ENCODE results near the gene HOXA13. TPM values are rescaled to one million over a fixed set of nuclear protein-coding genes. Genes with fewer than 3 reads are reported as not detected.

The HOXA13 gene
- total and polyA plus RNA-seq, 10 of the 15 experiments (the other 5 are each of a cell fraction or from before 2014, with no cell fraction given) = not detected

DNA sequence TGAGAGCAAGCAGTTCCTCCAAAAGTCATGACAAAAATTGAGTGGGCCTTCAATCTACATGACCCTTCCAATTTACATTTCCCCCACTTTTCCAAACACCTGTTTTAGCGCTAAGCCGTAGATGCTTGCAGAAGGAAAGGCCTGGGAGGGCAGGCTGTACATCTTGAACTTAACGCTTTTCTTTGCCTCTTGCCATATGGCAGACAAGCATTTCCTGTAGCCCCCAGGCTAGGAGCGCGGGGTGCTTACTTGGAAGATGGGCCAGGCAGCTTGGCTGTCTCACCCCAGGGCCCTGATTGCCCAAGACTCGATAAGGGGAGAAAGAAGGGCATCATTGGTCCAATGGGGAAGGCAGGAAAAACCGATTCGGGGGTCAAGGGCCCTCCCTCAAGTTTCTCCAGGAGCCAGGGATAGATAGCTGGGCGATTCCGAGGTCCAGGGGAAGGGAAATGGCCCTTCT lies 27.5 kb downstream of the HOXA13 start:
- POLR2A ChIA-PET = no interaction called here
- no peak for FAIRE-seq
- H3K4me2 ChIP-seq (ENCODE audit: control insufficient read depth, insufficient read depth) = no peak overlapping the region

More for the DNA sequence above, 27.5 kb downstream of the HOXA13 start:
- no TSS peak for BruUV-seq (replicated peaks)
- DNase-seq (ENCODE audit: low read depth, low spot score) = no peak
- H3K27me3 ChIP-seq (replicated peaks in 1 of 2; ENCODE audit: control insufficient read depth in 2 of 2, insufficient read depth in 2 of 2, low read length in 1 of 2) = peaks cover 24 to 29% of the 10 kb centered on the region in 2 experiments
- 38% methylated on average over 10 of the region's 10 CpGs for WGBS (ENCODE audit: insufficient coverage, insufficient replicate concordance, low lambda C conversion rate, missing lambda C conversion rate)
- no peaks in the 10 kb centered on the region for H3K4me1 ChIP-seq (ENCODE audit: control insufficient read depth, insufficient read depth, low read length)
- intact Hi-C loops (cut with micrococcal nuclease; ENCODE audit: unreplicated experiment) = no loop called here
- H4K20me1 ChIP-seq (ENCODE audit: control insufficient read depth, insufficient read depth) = no peaks in the 10 kb centered on the region
- no peaks in the 10 kb centered on the region; a peak in 1 of 4 replicates for H3K36me3 ChIP-seq (ENCODE audit: control insufficient read depth in 2 of 2, insufficient read depth in 2 of 2, low read length in 1 of 2)
- no peak for ATAC-seq
- H3K79me2 ChIP-seq (ENCODE audit: control insufficient read depth, insufficient read depth, low read length) = no peaks in the 10 kb centered on the region
- TF ChIP-seq MXI1 (IDR thresholded peaks at IDR 0.05; ENCODE audit: low read depth, low read length) (no peak), SUZ12 (IDR thresholded peaks at IDR 0.05; ENCODE audit: unreplicated experiment) (no peak), NFXL1 (IDR thresholded peaks at IDR 0.05; ENCODE audit: borderline replicate concordance) (no peak), SP1 (IDR thresholded peaks at IDR 0.05; ENCODE audit: low read depth, low read length) (no peak), IKZF1 (conservative IDR thresholded peaks at IDR 0.05) (no peak), CBFB (IDR thresholded peaks at IDR 0.05; ENCODE audit: low read depth) (no peak), RAD51 (IDR thresholded peaks at IDR 0.05) (no peak), JUND (IDR thresholded peaks at IDR 0.05; ENCODE audit: low read depth, low read length) (no peak)
- TF ChIP-seq, protein P1, sequence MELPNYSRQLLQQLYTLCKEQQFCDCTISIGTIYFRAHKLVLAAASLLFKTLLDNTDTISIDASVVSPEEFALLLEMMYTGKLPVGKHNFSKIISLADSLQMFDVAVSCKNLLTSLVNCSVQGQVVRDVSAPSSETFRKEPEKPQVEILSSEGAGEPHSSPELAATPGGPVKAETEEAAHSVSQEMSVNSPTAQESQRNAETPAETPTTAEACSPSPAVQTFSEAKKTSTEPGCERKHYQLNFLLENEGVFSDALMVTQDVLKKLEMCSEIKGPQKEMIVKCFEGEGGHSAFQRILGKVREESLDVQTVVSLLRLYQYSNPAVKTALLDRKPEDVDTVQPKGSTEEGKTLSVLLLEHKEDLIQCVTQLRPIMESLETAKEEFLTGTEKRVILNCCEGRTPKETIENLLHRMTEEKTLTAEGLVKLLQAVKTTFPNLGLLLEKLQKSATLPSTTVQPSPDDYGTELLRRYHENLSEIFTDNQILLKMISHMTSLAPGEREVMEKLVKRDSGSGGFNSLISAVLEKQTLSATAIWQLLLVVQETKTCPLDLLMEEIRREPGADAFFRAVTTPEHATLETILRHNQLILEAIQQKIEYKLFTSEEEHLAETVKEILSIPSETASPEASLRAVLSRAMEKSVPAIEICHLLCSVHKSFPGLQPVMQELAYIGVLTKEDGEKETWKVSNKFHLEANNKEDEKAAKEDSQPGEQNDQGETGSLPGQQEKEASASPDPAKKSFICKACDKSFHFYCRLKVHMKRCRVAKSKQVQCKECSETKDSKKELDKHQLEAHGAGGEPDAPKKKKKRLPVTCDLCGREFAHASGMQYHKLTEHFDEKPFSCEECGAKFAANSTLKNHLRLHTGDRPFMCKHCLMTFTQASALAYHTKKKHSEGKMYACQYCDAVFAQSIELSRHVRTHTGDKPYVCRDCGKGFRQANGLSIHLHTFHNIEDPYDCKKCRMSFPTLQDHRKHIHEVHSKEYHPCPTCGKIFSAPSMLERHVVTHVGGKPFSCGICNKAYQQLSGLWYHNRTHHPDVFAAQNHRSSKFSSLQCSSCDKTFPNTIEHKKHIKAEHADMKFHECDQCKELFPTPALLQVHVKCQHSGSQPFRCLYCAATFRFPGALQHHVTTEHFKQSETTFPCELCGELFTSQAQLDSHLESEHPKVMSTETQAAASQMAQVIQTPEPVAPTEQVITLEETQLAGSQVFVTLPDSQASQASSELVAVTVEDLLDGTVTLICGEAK (IDR thresholded peaks at IDR 0.05; ENCODE audit: borderline replicate concordance) = no peak
- no peaks in the 10 kb centered on the region; the same call in 2 of the 3 replicates for H3K9me3 ChIP-seq (replicated peaks; ENCODE audit: control insufficient read depth, insufficient read depth, low read length)
- H3K9ac ChIP-seq (ENCODE audit: control insufficient read depth, insufficient read depth, low read length) = no peak overlapping the region
- H2AFZ ChIP-seq (ENCODE audit: control insufficient read depth, low read depth, low read length) = no peak overlapping the region
- ChIA-PET SMC1A (ENCODE audit: uncharacterized antibody, unreplicated experiment) (no interaction called here), CTCF (no interaction called here), RAD21 (ENCODE audit: unreplicated experiment) (no interaction called here)
- no peak overlapping the region for H3K27ac ChIP-seq (ENCODE audit: control insufficient read depth, insufficient read depth)
- in situ Hi-C loops (cut with MboI) = loop anchor here (25.0 kb wide), 1 partner anchor 1085 kb away; no protein-coding TSS in a partner anchor
- H3K4me3 ChIP-seq = no peak overlapping the region
